HepG2 (cell line): ENCODE data around the gene EPN3. TPM values are rescaled to one million over a fixed set of nuclear protein-coding genes. Genes with fewer than 3 reads are reported as not detected.

Source experiments
- AGO2 ChIP-seq: fragments of 200-400 bp; formaldehyde crosslinking; optimal IDR thresholded peaks from 2 replicates; pipeline ENCODE3; 2017; ENCODE audit warnings: mild to moderate bottlenecking, low read depth, low read length, moderate library complexity
- AHR ChIP-seq: IDR thresholded peaks from 2 replicates; pipeline ENCODE4 v1.6.1; 2018; ENCODE audit warnings: missing genetic modification reagents, missing compliant biosample characterization
- ARNT ChIP-seq: fragments of 450-650 bp; IDR thresholded peaks from 2 replicates; pipeline ENCODE4 v1.6.1; 2017
- CREBL2 ChIP-seq: sonication (generic); formaldehyde crosslinking; IDR thresholded peaks from 2 replicates; pipeline ENCODE4 v1.8.1; 2023; ENCODE audit warnings: missing genetic modification reagents, mild to moderate bottlenecking, borderline replicate concordance
- DMAP1 ChIP-seq: IDR thresholded peaks from 2 replicates; pipeline ENCODE4 v1.6.1; 2016
- LCORL ChIP-seq, 2 experiments: fragments of 450-650 bp in 1 of 2; sonication (generic) in 1 of 2; formaldehyde crosslinking in 1 of 2; IDR thresholded peaks; 2 replicates each; pipeline versions ENCODE4 v1.5.0 to v1.6.1; 2017 to 2020; ENCODE audit warnings: antibody characterized with exemption in 1 of 2, missing genetic modification reagents in 1 of 2
- PBX2 ChIP-seq: IDR thresholded peaks from 2 replicates; pipeline ENCODE4 v1.6.1; 2016; ENCODE audit warnings: control low read depth
- RARG ChIP-seq: sonication (generic); formaldehyde crosslinking; IDR thresholded peaks from 2 replicates; pipeline ENCODE4 v1.4.0; 2020; ENCODE audit warnings: low read depth, mild to moderate bottlenecking, missing genetic modification reagents
- RCOR2 ChIP-seq: IDR thresholded peaks from 2 replicates; pipeline ENCODE4 v1.6.1; 2016; ENCODE audit warnings: missing biosample characterization, missing genetic modification reagents
- SOX6 ChIP-seq, 2 experiments: fragments of 450-650 bp in 1 of 2; sonication (generic) in 1 of 2; formaldehyde crosslinking in 1 of 2; IDR thresholded peaks; 2 replicates each; pipeline versions ENCODE4 v1.4.0 to v1.6.1; 2017 to 2020; ENCODE audit warnings: antibody characterized with exemption in 1 of 2, mild to moderate bottlenecking in 1 of 2, missing genetic modification reagents in 1 of 2
- SRSF4 ChIP-seq: fragments of 200-400 bp; formaldehyde crosslinking; IDR thresholded peaks from one replicate; pipeline ENCODE4 v1.6.1; 2018; ENCODE audit warnings: mild to moderate bottlenecking, low read depth, low read length, moderate library complexity; ENCODE audit not compliant: poor library complexity, severe bottlenecking
- TERF1 ChIP-seq: sonication (generic); formaldehyde crosslinking; IDR thresholded peaks from 2 replicates; pipeline ENCODE4 v1.8.0; 2022; ENCODE audit warnings: mild to moderate bottlenecking, missing genetic modification reagents, moderate library complexity
- ZFP82 ChIP-seq: sonication (generic); formaldehyde crosslinking; IDR thresholded peaks from 2 replicates; pipeline ENCODE4 v1.5.1; 2020; ENCODE audit warnings: mild to moderate bottlenecking, missing genetic modification reagents, borderline replicate concordance
- ZNF318 ChIP-seq: sonication (generic); formaldehyde crosslinking; IDR thresholded peaks from 2 replicates; pipeline ENCODE4 v1.4.0; 2020; ENCODE audit warnings: mild to moderate bottlenecking, missing genetic modification reagents
- ZNF530 ChIP-seq: sonication (generic); formaldehyde crosslinking; IDR thresholded peaks from 2 replicates; pipeline ENCODE4 v1.5.0; 2020; ENCODE audit warnings: low read depth, mild to moderate bottlenecking, missing genetic modification reagents
- ZNF775 ChIP-seq: sonication (generic); formaldehyde crosslinking; IDR thresholded peaks from 2 replicates; pipeline ENCODE4 v1.4.0; 2020; ENCODE audit warnings: missing genetic modification reagents, mild to moderate bottlenecking, moderate library complexity, borderline replicate concordance
- ZSCAN21 ChIP-seq: sonication (generic); formaldehyde crosslinking; IDR thresholded peaks from 2 replicates; pipeline ENCODE4 v1.8.0; 2022; ENCODE audit warnings: mild to moderate bottlenecking, missing genetic modification reagents, moderate library complexity, borderline replicate concordance
- polyA plus RNA-seq, 8 experiments: library from polyadenylated mRNA; depleted of rRNA in 3 of 8; stranded (reverse) in 7 of 8; unstranded in 1 of 8; fragments of >200 nt; fragmentation: Illumina TruSeq in 4 of 8; extraction: Trizol in 4 of 8; gene quantifications; 2 replicates each; pipeline versions ENCODE4 v1.2.1 to v1.2.3, GENCODE V29; 2011 to 2016; ENCODE audit warnings: low read depth in 4 of 8, missing spikeins in 1 of 8, mixed read lengths in 1 of 8; ENCODE audit not compliant: insufficient read depth in 1 of 8
- total RNA-seq, 5 experiments: library from RNA; depleted of rRNA; stranded (reverse); fragments of >200 nt; fragmentation: Illumina TruSeq; extraction: Trizol; gene quantifications; 2 replicates each; pipeline ENCODE4 v1.2.3, GENCODE V29; 2016; ENCODE audit warnings: low read depth in 1 of 5

EPN3 gene
- total and polyA plus RNA-seq, 2 of the 13 experiments (the other 11 are each of a cell fraction or from before 2014, with no cell fraction given), result 0.11 to 0.95 TPM

GRCh38 chr17:50541716-50542688 is 9.5 kb downstream of the EPN3 start (continued):
- TF ChIP-seq ZNF318 (peak; percentile 82; the same call in 1 of the 2 replicates), DMAP1 (CRISPR knock-in tag) (no peak; the same call in 1 of the 2 replicates), AHR (no peak), TERF1 (CRISPR knock-in tag) (no peak), ZNF775 (CRISPR knock-in tag) (no peak), SOX6 (IDR thresholded peaks at IDR 0.05) (no peak), SOX6 (CRISPR knock-in tag; IDR thresholded peaks at IDR 0.05) (no peak), RARG (CRISPR knock-in tag) (peak; percentile 82; the same call in 1 of the 2 replicates), PBX2 (CRISPR knock-in tag) (peak; percentile 52; the same call in 1 of the 2 replicates), CREBL2 (CRISPR knock-in tag) (peak; percentile 52; the same call in 1 of the 2 replicates), ZNF530 (CRISPR knock-in tag) (no peak), LCORL (IDR thresholded peaks at IDR 0.05) (no peak), LCORL (CRISPR knock-in tag; IDR thresholded peaks at IDR 0.05) (no peak), AGO2 (peak; percentile 65), RCOR2 (CRISPR knock-in tag) (no peak), ZFP82 (CRISPR knock-in tag) (0 out of 2 replicates have a peak, but pooled peaks have one; percentile 58), ZSCAN21 (CRISPR knock-in tag) (peak; percentile 97), ARNT (no peak), SRSF4 (no peak)
